Bronchial epithelial cell (primary cell): ENCODE results near the gene GGT5. TPM values are rescaled to one million over a fixed set of nuclear protein-coding genes. Genes with fewer than 3 reads are reported as not detected.
"Not testable (repeated sequence)": the region's sequence is repeated elsewhere in the genome, so short reads cannot be mapped to it uniquely, and the experiment has no call there.

Source experiments
- DNase-seq: peaks from one replicate; pipeline ENCODE4 v3.0.0-alpha.2; 2010; ENCODE audit warnings: low read depth
- FAIRE-seq: peaks from 2 replicates; lab custom pipeline; 2011; peaks lifted over from hg19 to GRCh38; lab: Jason Lieb, UNC
- H3K27me3 ChIP-seq: 2 replicates; pipeline ENCODE4 v1.5.1; 2011; ENCODE audit warnings: low read length; ENCODE audit not compliant: control insufficient read depth, insufficient read depth
- H3K36me3 ChIP-seq: 2 replicates; pipeline ENCODE4 v1.5.1; 2011; ENCODE audit warnings: low read length; ENCODE audit not compliant: control insufficient read depth, insufficient read depth
- H3K4me3 ChIP-seq: 2 replicates; pipeline ENCODE4 v1.5.1; 2011; ENCODE audit warnings: mild to moderate bottlenecking, low read depth, low read length, control low read depth
- total RNA-seq: library from RNA; depleted of rRNA; stranded (reverse); fragments of >200 nt; gene quantifications from 2 replicates; pipeline ENCODE4 v1.2.1, GENCODE V29; 2014
- TF ChIP-seq, protein P1 (sequence below): IDR thresholded peaks from 2 replicates; pipeline ENCODE4 v1.5.1; 2011; ENCODE audit warnings: mild to moderate bottlenecking, moderate library complexity, low read length, control low read depth, inconsistent platforms; ENCODE audit not compliant: insufficient read depth, severe bottlenecking

GGT5 gene
- total RNA-seq, 1 donor from 2014 or later, result not detected

DNA sequence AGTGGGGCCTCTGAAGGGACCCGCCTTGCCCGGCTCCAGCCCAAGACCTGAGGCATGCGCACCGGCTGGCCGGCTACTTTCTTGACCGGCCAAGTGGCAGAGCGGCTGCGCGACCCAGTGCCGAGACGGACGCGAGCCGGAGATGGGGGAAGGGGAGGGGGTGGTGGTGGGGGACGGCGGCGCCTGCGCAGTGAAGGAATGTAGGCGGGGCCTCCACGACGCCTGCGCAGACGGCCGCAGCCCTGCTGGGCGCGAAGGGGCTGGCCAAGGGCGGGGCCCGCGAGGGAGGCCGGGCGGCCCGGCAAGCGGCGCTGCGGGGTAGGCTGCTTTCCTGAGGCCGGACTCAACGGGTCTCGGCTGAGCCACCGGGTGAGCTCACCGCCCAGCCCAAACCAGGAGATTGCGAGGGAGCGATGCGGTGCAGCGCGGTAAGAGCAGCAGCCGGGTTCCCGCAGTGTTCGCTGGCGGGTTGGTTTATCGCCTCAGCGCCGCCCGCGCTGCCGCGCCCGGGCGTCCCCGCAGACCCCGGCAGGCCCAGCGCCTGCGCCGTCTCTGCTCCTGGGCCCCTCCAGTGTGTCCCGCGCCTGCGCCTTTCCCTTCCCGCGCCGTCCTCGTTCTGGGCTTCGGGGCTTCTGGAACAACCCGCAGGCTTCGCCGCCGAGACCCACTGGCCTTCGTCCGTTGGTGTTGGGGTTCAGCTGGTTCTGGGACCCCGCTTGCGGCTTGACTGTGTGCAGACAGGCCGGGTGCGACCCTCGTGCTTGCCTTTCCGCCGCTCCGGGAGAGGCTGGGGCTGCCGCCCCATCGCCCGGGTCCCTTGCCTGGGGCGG lies 25.9 kb upstream of the GGT5 start, which contains the start of gene SPECC1L:
SPECC1L (plus strand) TSS at position 276 of the 830 bp plus-strand sequence. CDS start 31,401 bp downstream, outside the sequence.
- no peak for FAIRE-seq
- peak; percentile 77 for DNase-seq
- TF ChIP-seq, protein P1, sequence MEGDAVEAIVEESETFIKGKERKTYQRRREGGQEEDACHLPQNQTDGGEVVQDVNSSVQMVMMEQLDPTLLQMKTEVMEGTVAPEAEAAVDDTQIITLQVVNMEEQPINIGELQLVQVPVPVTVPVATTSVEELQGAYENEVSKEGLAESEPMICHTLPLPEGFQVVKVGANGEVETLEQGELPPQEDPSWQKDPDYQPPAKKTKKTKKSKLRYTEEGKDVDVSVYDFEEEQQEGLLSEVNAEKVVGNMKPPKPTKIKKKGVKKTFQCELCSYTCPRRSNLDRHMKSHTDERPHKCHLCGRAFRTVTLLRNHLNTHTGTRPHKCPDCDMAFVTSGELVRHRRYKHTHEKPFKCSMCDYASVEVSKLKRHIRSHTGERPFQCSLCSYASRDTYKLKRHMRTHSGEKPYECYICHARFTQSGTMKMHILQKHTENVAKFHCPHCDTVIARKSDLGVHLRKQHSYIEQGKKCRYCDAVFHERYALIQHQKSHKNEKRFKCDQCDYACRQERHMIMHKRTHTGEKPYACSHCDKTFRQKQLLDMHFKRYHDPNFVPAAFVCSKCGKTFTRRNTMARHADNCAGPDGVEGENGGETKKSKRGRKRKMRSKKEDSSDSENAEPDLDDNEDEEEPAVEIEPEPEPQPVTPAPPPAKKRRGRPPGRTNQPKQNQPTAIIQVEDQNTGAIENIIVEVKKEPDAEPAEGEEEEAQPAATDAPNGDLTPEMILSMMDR, result no peak

DNA sequence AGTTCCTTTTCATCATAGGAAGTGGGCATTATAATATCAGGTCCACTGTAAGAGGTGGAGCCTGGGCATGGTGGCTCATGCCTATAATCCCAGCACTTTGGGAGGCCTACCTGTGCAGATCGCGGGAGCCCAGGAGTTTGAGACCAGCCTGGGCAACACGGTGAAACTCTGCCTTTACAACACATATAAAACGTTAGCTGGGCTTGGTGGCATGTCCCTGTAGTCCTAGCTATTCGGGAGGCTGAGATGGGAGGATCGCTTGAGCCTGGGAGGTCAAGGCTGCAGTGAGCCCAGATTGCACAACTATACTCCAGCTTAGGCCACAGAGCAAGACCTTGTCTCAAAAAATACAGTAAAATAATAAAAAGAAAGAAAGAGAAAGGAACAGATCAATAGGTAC lies 21.6 kb upstream of the GGT5 start:
- not testable (repeated sequence) for H3K4me3 ChIP-seq, DNase-seq, H3K36me3 ChIP-seq, H3K27me3 ChIP-seq, FAIRE-seq

More for the DNA sequence above, 25.9 kb upstream of the GGT5 start, which contains the start of gene SPECC1L:
- no peaks in the 10 kb centered on the region for H3K36me3 ChIP-seq
- H3K4me3 ChIP-seq, result peak within 1 kb of the TSS; percentile 100
- H3K27me3 ChIP-seq, result no peaks in the 10 kb centered on the region

- Histone ChIP-seq H3K27me3 (no peaks in the 10 kb centered on the region), H3K36me3 (no peaks in the 10 kb centered on the region), H3K4me3 (no peak overlapping the region)
- TF ChIP-seq, protein P1, result no peak
- FAIRE-seq (no peak), DNase-seq (no peak)
Observed at GRCh38 chr22:24265734-24266133, 20.9 kb upstream of the GGT5 start.

- DNase-seq, H3K36me3 ChIP-seq, H3K27me3 ChIP-seq, FAIRE-seq, H3K4me3 ChIP-seq: not testable (repeated sequence)
Observed at GRCh38 chr22:24264329-24264896, 19.5 kb upstream of the GGT5 start.

DNA sequence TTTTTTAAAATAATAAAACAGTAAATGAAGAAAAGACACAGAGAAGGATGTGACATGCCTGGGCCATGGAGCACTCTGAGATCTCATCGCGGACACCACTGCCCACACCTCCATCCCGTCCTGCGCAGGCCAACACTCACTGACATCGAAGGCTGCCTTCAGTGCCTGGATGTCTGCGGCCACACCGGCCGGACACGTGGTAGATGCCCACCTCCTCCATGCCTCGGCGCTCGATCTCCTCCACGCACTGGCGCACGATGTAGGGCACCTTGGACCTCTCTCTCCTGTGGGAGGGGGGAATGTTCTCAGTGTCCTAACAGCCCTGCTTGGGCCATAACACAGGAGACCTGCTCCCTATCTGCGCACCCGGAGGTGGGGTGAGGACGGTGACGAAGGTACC lies 18.6 kb upstream of the GGT5 start:
- not testable (repeated sequence) for FAIRE-seq, DNase-seq, H3K4me3 ChIP-seq

GRCh38 chr22:24262185-24262749 lies 17.4 kb upstream of the GGT5 start:
- DNase-seq, result not testable (repeated sequence)

More for the DNA sequence above, 18.6 kb upstream of the GGT5 start:
- not testable (repeated sequence) for H3K27me3 ChIP-seq, H3K36me3 ChIP-seq

DNA sequence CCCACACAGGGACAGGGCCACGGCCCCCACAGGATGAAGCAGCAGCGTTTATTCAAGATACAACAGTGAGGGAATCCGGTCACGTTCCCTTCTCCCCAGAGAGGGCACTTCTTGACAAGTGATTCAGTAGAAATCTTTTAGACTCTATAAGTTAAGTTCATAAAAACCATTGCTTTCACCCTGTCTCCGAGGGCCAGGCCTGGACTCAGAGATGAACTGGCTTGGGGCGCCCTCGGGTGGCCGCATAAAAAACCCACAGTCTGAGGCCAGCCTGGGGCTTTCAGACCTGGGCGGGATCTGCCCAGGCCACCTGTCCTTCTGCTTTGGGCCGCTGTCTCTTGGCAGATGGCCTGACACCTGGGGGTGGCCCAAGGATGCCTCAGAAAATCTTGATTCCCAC lies 14.6 kb upstream of the GGT5 start:
- TF ChIP-seq, protein P1, result peak; percentile 32
- DNase-seq, result peak; percentile 66
- not testable (repeated sequence) for H3K36me3 ChIP-seq, H3K27me3 ChIP-seq, H3K4me3 ChIP-seq, FAIRE-seq

More at GRCh38 chr22:24262185-24262749, 17.4 kb upstream of the GGT5 start:
- not testable (repeated sequence) for H3K4me3 ChIP-seq, H3K27me3 ChIP-seq, H3K36me3 ChIP-seq, FAIRE-seq

DNA sequence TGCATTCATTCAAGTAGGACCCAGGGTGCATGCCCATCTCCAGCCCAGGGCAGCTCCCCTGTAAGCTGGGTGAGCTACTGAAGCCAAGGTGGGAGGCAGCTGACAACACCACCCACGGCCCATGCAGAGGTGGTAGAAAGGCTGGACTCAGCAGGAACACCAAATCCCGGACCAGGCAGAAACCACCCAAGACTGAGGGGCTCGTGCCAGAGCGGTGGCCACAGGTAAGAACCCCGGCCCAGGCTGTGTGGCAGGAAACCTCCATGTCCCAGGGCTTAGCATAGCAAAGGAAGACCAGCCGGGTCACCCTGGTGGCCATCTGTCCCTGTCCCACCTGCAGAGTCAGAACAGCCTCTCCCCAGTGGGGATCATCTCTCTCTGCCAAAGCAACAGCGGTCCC lies 11.9 kb upstream of the GGT5 start:
- not testable (repeated sequence) for FAIRE-seq

DNA sequence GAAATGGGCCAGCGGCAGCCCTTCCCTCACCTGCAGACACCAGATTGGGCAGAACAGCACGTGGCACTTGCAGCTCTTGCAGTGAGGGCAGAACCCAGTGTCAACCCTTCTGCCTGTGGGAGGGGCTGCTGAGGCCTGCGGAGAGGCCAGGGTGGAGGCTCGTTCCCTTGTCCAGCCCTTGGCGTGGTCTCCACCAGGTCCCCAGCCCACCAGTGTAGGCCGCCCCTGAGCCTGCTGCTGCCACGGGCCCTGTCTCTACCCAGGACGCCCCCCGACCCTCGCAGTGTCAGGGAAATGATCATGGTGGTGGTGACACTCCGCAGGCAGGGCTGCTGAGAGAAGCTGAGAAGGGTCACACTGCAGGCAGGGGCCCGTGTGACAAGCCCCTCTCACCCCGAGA lies 11.3 kb upstream of the GGT5 start:
- H3K36me3 ChIP-seq, DNase-seq, H3K27me3 ChIP-seq, FAIRE-seq, H3K4me3 ChIP-seq: not testable (repeated sequence)

More for the DNA sequence above, 11.9 kb upstream of the GGT5 start:
- not testable (repeated sequence) for H3K36me3 ChIP-seq, H3K27me3 ChIP-seq, H3K4me3 ChIP-seq, DNase-seq

GRCh38 chr22:24253126-24253525 lies 8.2 kb upstream of the GGT5 start:
- not testable (repeated sequence) for H3K36me3 ChIP-seq, H3K27me3 ChIP-seq, H3K4me3 ChIP-seq, FAIRE-seq, DNase-seq

DNA sequence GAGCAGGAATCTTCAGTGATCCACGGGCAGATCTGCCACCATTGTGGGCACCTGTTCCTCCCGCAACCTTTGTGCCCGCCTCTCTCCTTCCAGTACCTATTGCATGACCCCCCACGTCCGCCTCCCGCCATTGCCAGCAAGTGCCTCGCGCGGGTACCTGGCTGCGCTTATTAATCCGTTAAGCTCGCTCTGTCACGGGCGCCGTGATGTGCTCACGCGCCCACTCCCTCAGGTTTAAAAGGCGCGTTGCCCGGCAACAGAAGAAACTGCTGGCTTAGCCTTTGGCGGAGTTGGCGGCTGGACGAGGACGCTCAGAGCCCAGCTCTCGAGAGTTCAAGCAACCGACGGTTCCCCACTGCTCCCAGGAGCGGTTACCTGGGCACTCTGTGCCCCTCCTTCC lies 6.4 kb upstream of the GGT5 start:
- H3K36me3 ChIP-seq, H3K27me3 ChIP-seq, DNase-seq, H3K4me3 ChIP-seq, FAIRE-seq: not testable (repeated sequence)
